K562 (cell line): ENCODE data around the gene GAB2. TPM values are rescaled to one million over a fixed set of nuclear protein-coding genes. Genes with fewer than 3 reads are reported as not detected.

Source experiments
- ATAC-seq: fragments of 200-7000 bp; cut with Tn5 transposase; 3 replicates; pipeline ENCODE4 v1.9.1; 2020; ENCODE audit warnings: moderate library complexity
- BruUV-seq: library from RNA; stranded (reverse); fragments of 400-500 nt; replicated peaks from 2 replicates; lab custom pipeline; 2021; lab: Mats Ljungman, UMichigan
- CTCF ChIA-PET: fragments of 300-600 bp; formaldehyde crosslinking; extraction: SDS; loops from one replicate; lab custom pipeline; 2021; ENCODE audit warnings: low intra/inter-chr PET ratio; lab: Yijun Ruan, JAX
- POLR2A ChIA-PET: fragments of 300-600, 350-650 bp; sonication (Branson Sonifier 250); formaldehyde crosslinking; extraction: SDS; loops from one replicate; lab custom pipeline; 2021; ENCODE audit warnings: antibody characterized with exemption, inconsistent platforms; lab: Yijun Ruan, JAX
- DNase-seq, 4 experiments: peaks; one replicate each; pipeline versions ENCODE4 v3.0.0 to v3.0.0-alpha.2; 2011 to 2018; ENCODE audit warnings: low spot score in 3 of 4, mixed read lengths in 3 of 4; ENCODE audit errors: extremely low read depth in 1 of 4
- FAIRE-seq: peaks from 2 replicates; lab custom pipeline; 2011; peaks lifted over from hg19 to GRCh38; lab: Jason Lieb, UNC
- H2AFZ ChIP-seq: 2 replicates; pipeline ENCODE4 v1.6.0; 2011; ENCODE audit warnings: low read depth, low read length, control low read depth, inconsistent platforms
- H3K27ac ChIP-seq: fragments of 200-600 bp; 3 replicates; pipeline ENCODE4 v1.8.0; 2011; ENCODE audit warnings: low read depth, mild to moderate bottlenecking, control low read depth, inconsistent platforms, low read length, moderate library complexity, mixed read lengths; ENCODE audit errors: extremely low read depth
- H3K27me3 ChIP-seq, 2 experiments: fragments of 300-600 bp in 1 of 2; 2 replicates in 1 of 2; 3 replicates in 1 of 2; pipeline versions ENCODE4 v1.6.0 to v1.8.0; 2011; ENCODE audit warnings: inconsistent platforms in 2 of 2, low read length in 2 of 2, mild to moderate bottlenecking in 1 of 2, mixed read lengths in 1 of 2, moderate library complexity in 1 of 2; ENCODE audit not compliant: control insufficient read depth in 2 of 2, insufficient read depth in 2 of 2
- H3K36me3 ChIP-seq: fragments of 300-600 bp; 3 replicates; pipeline ENCODE4 v1.8.0; 2011; ENCODE audit warnings: mild to moderate bottlenecking, low read length, inconsistent platforms; ENCODE audit not compliant: control insufficient read depth, insufficient read depth
- H3K4me1 ChIP-seq, 2 experiments: fragments of 200-600 bp in 1 of 2; replicated peaks in 1 of 2; 2 replicates in 1 of 2; 3 replicates in 1 of 2; pipeline versions ENCODE4 v1.5.1 to v1.8.0; 2011; ENCODE audit warnings: inconsistent platforms in 2 of 2, low read length in 2 of 2, mild to moderate bottlenecking in 1 of 2, mixed read lengths in 1 of 2, moderate library complexity in 1 of 2; ENCODE audit not compliant: control insufficient read depth in 2 of 2, insufficient read depth in 2 of 2
- H3K4me2 ChIP-seq: 2 replicates; pipeline ENCODE4 v1.6.1; 2011; ENCODE audit warnings: low read length, control low read depth, inconsistent platforms, mixed read lengths; ENCODE audit not compliant: insufficient read depth
- H3K4me3 ChIP-seq: fragments of 200-600 bp; sonication (generic), shearing (Covaris generic); 2 replicates; pipeline ENCODE4 v1.5.1; 2016; ENCODE audit warnings: control low read depth, inconsistent platforms
- H3K79me2 ChIP-seq: fragments of 200-600 bp; 3 replicates; pipeline ENCODE4 v1.8.0; 2011; ENCODE audit warnings: low read length, inconsistent platforms; ENCODE audit not compliant: control insufficient read depth, insufficient read depth
- H3K9ac ChIP-seq, 2 experiments: 2 replicates each; pipeline versions ENCODE4 v1.6.0 to v1.6.1; 2011; ENCODE audit warnings: low read depth in 2 of 2, low read length in 2 of 2, control low read depth in 1 of 2, inconsistent platforms in 1 of 2, mild to moderate bottlenecking in 1 of 2, mixed read lengths in 1 of 2; ENCODE audit not compliant: insufficient read depth in 1 of 2
- H3K9me1 ChIP-seq: one replicate; pipeline ENCODE4 v1.6.0; 2011; ENCODE audit warnings: inconsistent platforms, mild to moderate bottlenecking, low read length, moderate library complexity; ENCODE audit not compliant: control insufficient read depth, insufficient read depth
- H3K9me3 ChIP-seq: replicated peaks from 2 replicates; pipeline ENCODE4 v1.5.1; 2011; ENCODE audit warnings: low read depth, low read length, inconsistent platforms; ENCODE audit not compliant: control insufficient read depth, insufficient read depth
- H4K20me1 ChIP-seq: replicated peaks from 2 replicates; pipeline ENCODE4 v1.6.1; 2011; ENCODE audit warnings: low read length, inconsistent platforms, mixed read lengths; ENCODE audit not compliant: control insufficient read depth, insufficient read depth
- BCOR ChIP-seq: fragments of 450-650 bp; IDR thresholded peaks from 2 replicates; pipeline ENCODE4 v1.6.1; 2016
- CBFA2T3 ChIP-seq: fragments of 450-650 bp; IDR thresholded peaks from 2 replicates; pipeline ENCODE4 v1.6.1; 2017
- HOXB6 ChIP-seq: fragments of 250-450 bp; sonication (Bioruptor Pico); IDR thresholded peaks from 2 replicates; pipeline ENCODE4 v1.5.1; 2022; ENCODE audit warnings: mild to moderate bottlenecking, borderline replicate concordance
- JUND ChIP-seq, 2 experiments: IDR thresholded peaks; 2 replicates in 1 of 2; 3 replicates in 1 of 2; pipeline ENCODE4 v1.6.1; 2011; ENCODE audit warnings: borderline replicate concordance in 2 of 2, low read depth in 2 of 2, low read length in 2 of 2, improper control_type of control experiment in 1 of 2, missing biosample characterization in 1 of 2, missing genetic modification characterization in 1 of 2, missing genetic modification reagents in 1 of 2
- KLF16 ChIP-seq: IDR thresholded peaks from 2 replicates; pipeline ENCODE4 v1.6.1; 2016; ENCODE audit warnings: antibody characterized with exemption
- MTA3 ChIP-seq: fragments of 450-650 bp; formaldehyde crosslinking; IDR thresholded peaks from 2 replicates; pipeline ENCODE4 v1.6.1; 2017; ENCODE audit warnings: mild to moderate bottlenecking, borderline replicate concordance
- NFE2 ChIP-seq: IDR thresholded peaks from 2 replicates; pipeline ENCODE4 v1.6.1; 2014; ENCODE audit warnings: antibody characterized with exemption, low read depth
- SMAD4 ChIP-seq: fragments of 250-450 bp; sonication (Bioruptor Pico); conservative IDR thresholded peaks from 2 replicates; pipeline ENCODE4 v1.8.0; 2021; ENCODE audit warnings: inconsistent platforms, mild to moderate bottlenecking, moderate library complexity
- SOX6 ChIP-seq: fragments of 450-650 bp; IDR thresholded peaks from 2 replicates; pipeline ENCODE4 v1.6.1; 2014; ENCODE audit warnings: mild to moderate bottlenecking
- SP1 ChIP-seq: sonication (generic); formaldehyde crosslinking; IDR thresholded peaks from 2 replicates; pipeline ENCODE4 v1.8.1; 2022; ENCODE audit warnings: mild to moderate bottlenecking, missing genetic modification reagents
- U2AF2 ChIP-seq: fragments of 200-400 bp; formaldehyde crosslinking; optimal IDR thresholded peaks from 2 replicates; pipeline ENCODE3; 2017; ENCODE audit warnings: low read depth, mild to moderate bottlenecking, low read length
- whole genome bisulfite sequencing: fragments of 100-300 bp; shearing (Covaris generic); methylation state at CpG from one replicate; pipeline ENCODE4 v1.1.6; 2016; ENCODE audit warnings: low coverage, mixed read lengths; ENCODE audit not compliant: insufficient coverage; ENCODE audit errors: missing lambda C conversion rate; 5-methylcytosine and 5-hydroxymethylcytosine counted together
- in situ Hi-C: fragments of 300-500 bp; cut with MboI; formaldehyde crosslinking; loops from 4 replicates; pipeline ENCODE4 v1.15.0; 2018; ENCODE audit warnings: inconsistent platforms, mixed read lengths
- intact Hi-C: fragments of 100-400 bp; cut with micrococcal nuclease; formaldehyde crosslinking; loops from 2 replicates; pipeline ENCODE4 v1.14.2; 2022
- polyA plus RNA-seq, 8 experiments: library from polyadenylated mRNA; depleted of rRNA in 4 of 8; stranded (reverse) in 5 of 8; unstranded in 3 of 8; fragments of >200 nt; fragmentation: Nextera tagmentation in 2 of 8; fragmentation: Illumina TruSeq in 1 of 8; extraction: Ambion mirVana in 2 of 8; extraction: Trizol in 1 of 8; gene quantifications; 2 replicates each; pipeline versions ENCODE4 v1.2.1 to v1.2.3, GENCODE V29; 2011 to 2014; ENCODE audit warnings: inconsistent platforms in 1 of 8, missing spikeins in 1 of 8
- total RNA-seq, 7 experiments: library from RNA; depleted of rRNA in 6 of 7; stranded (reverse); fragments of >200 nt in 6 of 7; fragmentation: Illumina TruSeq in 2 of 7; extraction: Trizol in 2 of 7; gene quantifications; 2 replicates each; pipeline versions ENCODE4 v1.2.1 to v1.2.3, GENCODE V29; 2011 to 2021; ENCODE audit warnings: low replicate concordance in 1 of 7
- TF ChIP-seq, protein P1 (sequence below), 3 experiments: fragments of 200-800 bp in 1 of 3; sonication (Bioruptor generic) in 1 of 3; sonication (generic) in 1 of 3; formaldehyde crosslinking in 1 of 3; IDR thresholded peaks; 2 replicates each; pipeline versions ENCODE4 v1.6.1 to v1.8.0; 2016 to 2022; ENCODE audit warnings: mild to moderate bottlenecking in 2 of 3, missing compliant biosample characterization in 2 of 3, missing genetic modification characterization in 2 of 3, missing genetic modification reagents in 1 of 3
- TF ChIP-seq, protein P2 (sequence below): fragments of 450-650 bp; formaldehyde crosslinking; IDR thresholded peaks from 2 replicates; pipeline ENCODE4 v1.4.0; 2020; ENCODE audit warnings: mild to moderate bottlenecking
- TF ChIP-seq, protein P3 (sequence below): sonication (generic); IDR thresholded peaks from 2 replicates; pipeline ENCODE4 v1.6.1; 2016
- TF ChIP-seq, protein P4 (sequence below): sonication (generic); formaldehyde crosslinking; IDR thresholded peaks from 2 replicates; pipeline ENCODE4 v1.8.0; 2022; ENCODE audit warnings: missing genetic modification reagents, mild to moderate bottlenecking, moderate library complexity, borderline replicate concordance

GAB2 gene
- total and polyA plus RNA-seq, 9 of the 15 experiments (the other 6 are each of a cell fraction or from before 2014, with no cell fraction given): 2.3 to 35.2 (median 16.1) TPM

DNA sequence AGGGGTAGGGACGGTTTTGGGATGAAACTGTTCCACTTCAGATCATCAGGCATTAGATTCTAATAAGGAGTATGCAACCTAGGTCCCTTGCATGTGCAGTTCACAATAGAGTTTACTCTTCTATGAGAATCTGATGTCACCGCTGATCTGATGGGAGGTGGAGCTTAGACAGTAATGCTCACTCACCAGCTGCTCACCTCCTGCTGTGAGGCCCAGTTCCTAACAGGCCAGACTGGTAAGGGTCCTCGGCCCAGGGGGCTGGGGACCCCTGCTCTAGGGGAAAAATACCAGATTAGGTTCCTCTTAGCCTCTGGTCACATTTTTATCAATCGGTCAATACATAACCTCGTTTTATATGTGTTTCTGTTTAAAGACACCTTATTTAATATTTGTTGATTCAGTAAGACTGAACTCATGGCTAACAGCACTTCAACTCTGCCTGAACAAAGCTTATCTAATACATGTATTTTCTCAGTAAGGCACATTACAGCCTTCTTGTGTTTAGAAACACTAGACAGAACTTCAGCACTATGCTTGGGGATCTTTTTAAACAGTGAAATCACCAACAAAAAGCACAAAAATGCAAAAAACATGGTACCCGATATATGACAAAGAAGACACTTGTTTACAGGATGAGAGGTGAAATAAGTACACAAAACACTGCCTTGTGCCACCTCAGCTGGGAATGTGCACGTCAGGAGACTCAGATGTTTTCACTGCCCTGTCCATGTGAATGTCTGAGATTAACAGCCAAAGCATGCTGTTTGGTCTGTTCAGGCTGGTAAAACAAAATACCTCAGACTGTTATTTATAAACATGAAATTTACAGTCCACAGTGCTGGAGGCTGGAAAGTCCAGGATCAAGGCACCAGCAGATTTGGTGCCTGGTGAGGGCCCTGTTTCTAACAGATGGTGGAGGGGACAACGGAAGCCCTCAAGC lies 121.4 kb downstream of the GAB2 start:
- peak overlapping the region; percentile 30; the same call in 1 of the 2 replicates for H3K4me2 ChIP-seq
- peaks cover 64% of the 10 kb centered on the region for H3K79me2 ChIP-seq
- ChIA-PET POLR2A (interaction anchor here (1.0 to 1.1 kb wide), 2 partner anchors 10 to 12 kb away, joined by 3 to 4 read pairs; no protein-coding TSS in a partner anchor), CTCF (interaction anchor here (0.7 kb wide), 1 partner anchor 121 kb away, joined by 3 read pairs; the partner anchor contains the start of gene GAB2)
- peaks cover 10 to 63% of the 10 kb centered on the region in 2 experiments for H3K4me1 ChIP-seq
- peak overlapping the region; percentile 71 for H3K27ac ChIP-seq
- H3K36me3 ChIP-seq: peaks cover 3% of the 10 kb centered on the region; the same call in 2 of the 3 replicates
- FAIRE-seq (peak; percentile 44), DNase-seq (peak in 1 of 4 experiments; percentile 74), ATAC-seq (peak; percentile 64)
- no peaks in the 10 kb centered on the region for H4K20me1 ChIP-seq
- no peaks in the 10 kb centered on the region for H3K9me1 ChIP-seq
- H3K4me3 ChIP-seq: no peak overlapping the region
- BruUV-seq: no TSS peak
- peak overlapping the region; percentile 29 to 46; a peak in 3 of 4 replicates for H3K9ac ChIP-seq
- peak overlapping the region; percentile 51 for H2AFZ ChIP-seq
- intact Hi-C loops: loop anchor here (10.0 kb wide), 2 partner anchors 211 to 269 kb away; no protein-coding TSS in a partner anchor
- no peaks in the 10 kb centered on the region for H3K9me3 ChIP-seq
- H3K27me3 ChIP-seq: no peaks in the 10 kb centered on the region
- in situ Hi-C loops: no loop called here
- WGBS: 32% methylated on average over 8 of the region's 8 CpGs
- peak; percentile 45; the same call in 1 of the 2 replicates for TF ChIP-seq JUND (IDR thresholded peaks at IDR 0.05; ENCODE audit: borderline replicate concordance, low read depth, low read length)
- TF ChIP-seq JUND (tag; IDR thresholded peaks at IDR 0.05; ENCODE audit: borderline replicate concordance, low read depth, low read length): no peak; the same call in 1 of the 3 replicates
- no peak for TF ChIP-seq SP1 (CRISPR knock-in tag)
- 0 out of 2 replicates have a peak, but pooled peaks have one; percentile 46 for TF ChIP-seq SMAD4 (CRISPR knock-in tag)
- TF ChIP-seq KLF16: no peak
- TF ChIP-seq HOXB6 (CRISPR knock-in tag): no peak
- TF ChIP-seq, protein P1, sequence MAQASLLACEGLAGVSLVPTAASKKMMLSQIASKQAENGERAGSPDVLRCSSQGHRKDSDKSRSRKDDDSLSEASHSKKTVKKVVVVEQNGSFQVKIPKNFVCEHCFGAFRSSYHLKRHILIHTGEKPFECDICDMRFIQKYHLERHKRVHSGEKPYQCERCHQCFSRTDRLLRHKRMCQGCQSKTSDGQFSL (CRISPR knock-in tag; IDR thresholded peaks at IDR 0.05): no peak
- TF ChIP-seq, protein P1 (tag; IDR thresholded peaks at IDR 0.05): no peak
- TF ChIP-seq CBFA2T3: no peak
- TF ChIP-seq, protein P2, sequence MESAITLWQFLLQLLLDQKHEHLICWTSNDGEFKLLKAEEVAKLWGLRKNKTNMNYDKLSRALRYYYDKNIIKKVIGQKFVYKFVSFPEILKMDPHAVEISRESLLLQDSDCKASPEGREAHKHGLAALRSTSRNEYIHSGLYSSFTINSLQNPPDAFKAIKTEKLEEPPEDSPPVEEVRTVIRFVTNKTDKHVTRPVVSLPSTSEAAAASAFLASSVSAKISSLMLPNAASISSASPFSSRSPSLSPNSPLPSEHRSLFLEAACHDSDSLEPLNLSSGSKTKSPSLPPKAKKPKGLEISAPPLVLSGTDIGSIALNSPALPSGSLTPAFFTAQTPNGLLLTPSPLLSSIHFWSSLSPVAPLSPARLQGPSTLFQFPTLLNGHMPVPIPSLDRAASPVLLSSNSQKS (CRISPR knock-in tag): no peak
- TF ChIP-seq, protein P3, sequence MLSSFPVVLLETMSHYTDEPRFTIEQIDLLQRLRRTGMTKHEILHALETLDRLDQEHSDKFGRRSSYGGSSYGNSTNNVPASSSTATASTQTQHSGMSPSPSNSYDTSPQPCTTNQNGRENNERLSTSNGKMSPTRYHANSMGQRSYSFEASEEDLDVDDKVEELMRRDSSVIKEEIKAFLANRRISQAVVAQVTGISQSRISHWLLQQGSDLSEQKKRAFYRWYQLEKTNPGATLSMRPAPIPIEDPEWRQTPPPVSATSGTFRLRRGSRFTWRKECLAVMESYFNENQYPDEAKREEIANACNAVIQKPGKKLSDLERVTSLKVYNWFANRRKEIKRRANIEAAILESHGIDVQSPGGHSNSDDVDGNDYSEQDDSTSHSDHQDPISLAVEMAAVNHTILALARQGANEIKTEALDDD: 0 out of 2 replicates have a peak, but pooled peaks have one; percentile 16
- peak; percentile 47; the same call in 1 of the 2 replicates for TF ChIP-seq SOX6
- TF ChIP-seq, protein P4, sequence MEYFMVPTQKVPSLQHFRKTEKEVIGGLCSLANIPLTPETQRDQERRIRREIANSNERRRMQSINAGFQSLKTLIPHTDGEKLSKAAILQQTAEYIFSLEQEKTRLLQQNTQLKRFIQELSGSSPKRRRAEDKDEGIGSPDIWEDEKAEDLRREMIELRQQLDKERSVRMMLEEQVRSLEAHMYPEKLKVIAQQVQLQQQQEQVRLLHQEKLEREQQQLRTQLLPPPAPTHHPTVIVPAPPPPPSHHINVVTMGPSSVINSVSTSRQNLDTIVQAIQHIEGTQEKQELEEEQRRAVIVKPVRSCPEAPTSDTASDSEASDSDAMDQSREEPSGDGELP (CRISPR knock-in tag): peak; percentile 88
- no peak for TF ChIP-seq U2AF2
- TF ChIP-seq MTA3: peak; percentile 24; the same call in 1 of the 2 replicates
- TF ChIP-seq BCOR: no peak
- TF ChIP-seq NFE2: no peak
